ENCODE results near the gene UBL7.

UBL7 gene

DNA sequence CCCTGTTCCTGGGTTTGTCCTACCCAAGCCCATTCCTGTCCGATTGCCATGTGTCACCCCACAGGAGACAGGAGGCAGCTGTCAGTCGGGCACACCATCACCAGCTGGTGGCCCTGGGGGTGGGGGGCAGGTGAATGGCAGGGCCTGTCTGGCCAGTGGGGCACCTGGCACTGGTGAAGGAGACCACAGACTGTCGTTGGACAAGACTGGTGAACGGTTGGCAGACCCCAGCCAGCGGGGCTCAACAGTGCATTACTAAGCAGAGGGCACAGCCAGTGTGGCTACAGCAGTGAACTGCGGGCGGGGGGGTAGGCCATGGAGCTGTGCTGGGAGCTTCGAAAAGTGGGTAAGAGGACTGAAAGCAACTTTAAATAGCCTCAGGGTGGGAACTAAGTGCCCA, 29.3 kb downstream of the UBL7 start:
- TF ChIP-seq FOXP2 (optimal IDR thresholded peaks at IDR 0.05; ENCODE audit: borderline replicate concordance, extremely low read depth, extremely low read length, insufficient read depth) (no peak), TAF1 (IDR thresholded peaks at IDR 0.05; ENCODE audit: borderline replicate concordance, insufficient read depth, low read length) (no peak), POLR2AphosphoS5 (IDR thresholded peaks at IDR 0.05; ENCODE audit: low read depth, low read length) (no peak), SIN3A (IDR thresholded peaks at IDR 0.05; ENCODE audit: borderline replicate concordance, insufficient read depth, low read length) (no peak)
- TF ChIP-seq, protein P1, sequence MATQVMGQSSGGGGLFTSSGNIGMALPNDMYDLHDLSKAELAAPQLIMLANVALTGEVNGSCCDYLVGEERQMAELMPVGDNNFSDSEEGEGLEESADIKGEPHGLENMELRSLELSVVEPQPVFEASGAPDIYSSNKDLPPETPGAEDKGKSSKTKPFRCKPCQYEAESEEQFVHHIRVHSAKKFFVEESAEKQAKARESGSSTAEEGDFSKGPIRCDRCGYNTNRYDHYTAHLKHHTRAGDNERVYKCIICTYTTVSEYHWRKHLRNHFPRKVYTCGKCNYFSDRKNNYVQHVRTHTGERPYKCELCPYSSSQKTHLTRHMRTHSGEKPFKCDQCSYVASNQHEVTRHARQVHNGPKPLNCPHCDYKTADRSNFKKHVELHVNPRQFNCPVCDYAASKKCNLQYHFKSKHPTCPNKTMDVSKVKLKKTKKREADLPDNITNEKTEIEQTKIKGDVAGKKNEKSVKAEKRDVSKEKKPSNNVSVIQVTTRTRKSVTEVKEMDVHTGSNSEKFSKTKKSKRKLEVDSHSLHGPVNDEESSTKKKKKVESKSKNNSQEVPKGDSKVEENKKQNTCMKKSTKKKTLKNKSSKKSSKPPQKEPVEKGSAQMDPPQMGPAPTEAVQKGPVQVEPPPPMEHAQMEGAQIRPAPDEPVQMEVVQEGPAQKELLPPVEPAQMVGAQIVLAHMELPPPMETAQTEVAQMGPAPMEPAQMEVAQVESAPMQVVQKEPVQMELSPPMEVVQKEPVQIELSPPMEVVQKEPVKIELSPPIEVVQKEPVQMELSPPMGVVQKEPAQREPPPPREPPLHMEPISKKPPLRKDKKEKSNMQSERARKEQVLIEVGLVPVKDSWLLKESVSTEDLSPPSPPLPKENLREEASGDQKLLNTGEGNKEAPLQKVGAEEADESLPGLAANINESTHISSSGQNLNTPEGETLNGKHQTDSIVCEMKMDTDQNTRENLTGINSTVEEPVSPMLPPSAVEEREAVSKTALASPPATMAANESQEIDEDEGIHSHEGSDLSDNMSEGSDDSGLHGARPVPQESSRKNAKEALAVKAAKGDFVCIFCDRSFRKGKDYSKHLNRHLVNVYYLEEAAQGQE (IDR thresholded peaks at IDR 0.05; ENCODE audit: insufficient read depth in 1 of 2, low read depth in 2 of 2, low read length in 2 of 2), result no peak

DNA sequence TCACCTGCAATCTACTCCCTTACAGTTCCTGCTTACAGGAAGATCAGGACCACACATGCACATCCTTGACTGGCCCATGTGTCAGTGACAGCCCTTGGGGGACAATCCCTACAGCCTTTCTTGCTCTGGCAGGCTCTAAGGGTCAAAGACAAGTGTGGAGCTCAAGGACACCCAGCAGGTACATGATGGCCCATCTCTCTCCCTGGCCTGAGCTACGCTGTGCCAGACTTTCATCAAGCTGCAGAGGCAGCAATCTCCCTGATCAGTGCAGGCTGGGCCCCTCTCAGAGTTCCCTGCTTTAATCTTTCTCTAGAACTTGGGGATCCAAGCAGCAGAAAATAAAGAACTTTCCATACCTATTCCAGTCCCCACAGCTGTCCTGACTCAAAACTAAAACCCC, 29.8 kb downstream of the UBL7 start:
- TF ChIP-seq, protein P1 (IDR thresholded peaks at IDR 0.05; ENCODE audit: insufficient read depth in 1 of 2, low read depth in 2 of 2, low read length in 2 of 2), result no peak
- TF ChIP-seq FOXP2 (optimal IDR thresholded peaks at IDR 0.05; ENCODE audit: borderline replicate concordance, extremely low read depth, extremely low read length, insufficient read depth), result no peak
- no peak for TF ChIP-seq TAF1 (IDR thresholded peaks at IDR 0.05; ENCODE audit: borderline replicate concordance, insufficient read depth, low read length)
- TF ChIP-seq SIN3A (IDR thresholded peaks at IDR 0.05; ENCODE audit: borderline replicate concordance, insufficient read depth, low read length), result no peak
- no peak for TF ChIP-seq POLR2AphosphoS5 (IDR thresholded peaks at IDR 0.05; ENCODE audit: low read depth, low read length)

DNA sequence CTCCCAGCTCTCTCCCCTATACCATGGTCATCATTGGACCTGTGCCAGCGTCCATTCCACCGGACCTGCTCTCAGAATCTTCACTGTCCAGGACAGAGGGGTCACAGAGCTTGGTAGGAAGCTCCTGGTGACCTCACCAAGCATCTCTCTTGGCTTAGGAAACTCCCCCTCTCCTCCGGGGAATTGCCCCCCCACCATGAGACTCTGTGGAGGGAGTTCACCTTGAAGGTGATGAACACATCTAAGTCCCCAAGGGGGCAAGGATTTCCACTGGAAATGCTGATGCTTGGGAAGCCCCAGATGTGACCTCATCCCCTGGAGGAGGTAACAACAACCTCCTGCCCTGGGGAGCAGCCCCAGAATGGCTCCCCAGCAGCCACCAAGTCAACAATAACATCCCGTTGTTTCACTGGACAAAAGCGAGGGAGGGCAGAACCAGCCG, 30.4 kb downstream of the UBL7 start:
- TF ChIP-seq POLR2AphosphoS5 (IDR thresholded peaks at IDR 0.05; ENCODE audit: low read depth, low read length), result no peak

DNA sequence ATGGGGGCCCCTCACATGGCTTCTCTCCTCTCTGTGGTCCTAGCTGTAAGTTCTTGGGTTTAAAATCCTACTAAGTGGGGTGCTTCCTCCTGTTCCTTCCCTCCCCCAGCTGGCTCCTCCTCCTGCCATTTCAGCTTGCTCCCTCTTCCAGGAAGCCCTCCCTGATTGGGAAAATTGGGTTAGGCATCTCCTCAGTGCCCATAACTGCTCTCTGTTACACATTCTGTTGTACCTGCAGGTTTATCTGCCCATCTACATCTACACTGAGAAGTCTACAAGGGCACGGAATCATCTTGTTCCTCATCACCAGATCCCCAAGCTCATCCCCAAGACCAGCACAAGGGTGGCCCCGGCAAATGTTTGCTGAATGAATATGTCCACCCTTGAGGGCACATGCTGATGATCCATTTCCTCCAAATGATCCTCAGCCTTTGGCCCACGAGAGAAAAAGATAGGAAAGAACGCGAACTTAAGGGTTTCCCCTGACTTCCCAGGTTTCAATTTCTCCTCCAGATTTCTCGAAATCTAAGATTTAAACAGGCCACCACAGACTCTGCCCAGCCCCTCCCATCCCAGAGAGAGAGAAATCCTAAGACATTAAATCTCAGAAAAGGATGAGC, 31.1 kb downstream of the UBL7 start:
- TF ChIP-seq FOXP2 (optimal IDR thresholded peaks at IDR 0.05; ENCODE audit: borderline replicate concordance, extremely low read depth, extremely low read length, insufficient read depth) (no peak), POLR2AphosphoS5 (IDR thresholded peaks at IDR 0.05; ENCODE audit: low read depth, low read length) (no peak), TAF1 (IDR thresholded peaks at IDR 0.05; ENCODE audit: borderline replicate concordance, insufficient read depth, low read length) (no peak), SIN3A (IDR thresholded peaks at IDR 0.05; ENCODE audit: borderline replicate concordance, insufficient read depth, low read length) (no peak)
- TF ChIP-seq, protein P1 (IDR thresholded peaks at IDR 0.05; ENCODE audit: insufficient read depth in 1 of 2, low read depth in 2 of 2, low read length in 2 of 2), result no peak

DNA sequence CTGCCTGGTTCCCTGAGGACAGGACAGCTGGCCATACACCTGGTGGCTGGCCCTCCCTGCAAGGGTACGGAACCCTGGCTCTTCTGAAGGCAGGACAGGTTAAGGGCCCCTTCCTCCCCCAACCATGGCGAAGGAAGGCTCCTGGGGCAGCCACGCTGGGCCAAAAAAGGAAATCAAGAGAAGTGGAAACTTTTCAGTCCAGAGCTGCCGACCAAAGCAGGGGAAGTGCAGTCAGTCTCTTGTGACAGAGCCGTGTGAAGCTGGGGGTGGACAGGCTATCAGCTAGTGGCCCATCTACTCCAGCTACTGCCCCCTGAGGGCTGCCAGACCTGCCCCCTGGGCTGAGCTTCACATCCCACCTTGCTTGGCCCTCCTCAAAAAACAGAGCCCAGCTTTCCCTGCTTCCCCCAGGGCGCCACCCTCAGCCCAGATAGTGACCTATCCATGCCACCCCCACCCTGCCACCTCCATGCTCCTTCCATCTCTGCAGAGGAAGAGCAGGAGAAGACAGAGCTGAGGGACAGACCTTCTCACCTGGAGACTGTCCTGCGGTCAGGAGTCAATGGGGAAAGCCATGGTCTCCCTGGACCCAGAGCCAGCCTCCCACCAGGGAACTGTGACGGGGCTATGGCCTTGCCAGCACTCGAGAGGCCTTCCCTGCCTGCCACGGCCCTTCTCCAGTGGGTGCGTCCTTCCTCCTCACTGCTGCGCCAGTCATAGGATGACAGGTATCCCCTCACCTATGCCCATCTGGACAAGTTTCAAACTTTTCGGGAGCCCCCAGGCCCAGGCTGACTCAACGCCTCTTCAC, 31.8 kb downstream of the UBL7 start:
- TF ChIP-seq FOXP2 (optimal IDR thresholded peaks at IDR 0.05; ENCODE audit: borderline replicate concordance, extremely low read depth, extremely low read length, insufficient read depth), result no peak
- no peak for TF ChIP-seq SIN3A (IDR thresholded peaks at IDR 0.05; ENCODE audit: borderline replicate concordance, insufficient read depth, low read length)
- TF ChIP-seq POLR2AphosphoS5 (IDR thresholded peaks at IDR 0.05; ENCODE audit: low read depth, low read length), result no peak
- TF ChIP-seq, protein P1 (IDR thresholded peaks at IDR 0.05; ENCODE audit: insufficient read depth in 1 of 2, low read depth in 2 of 2, low read length in 2 of 2), result no peak
- no peak for TF ChIP-seq TAF1 (IDR thresholded peaks at IDR 0.05; ENCODE audit: borderline replicate concordance, insufficient read depth, low read length)
